Umbilical cord (tissue), 2 donors: Measurements from ENCODE around the gene CTBP2. TPM values are rescaled to one million over a fixed set of nuclear protein-coding genes. Genes with fewer than 3 reads are reported as not detected.

ENCODE experiments used
- DNase-seq: peaks from one replicate; pipeline ENCODE4 v3.0.0-alpha.2; 2015; ENCODE audit warnings: low spot score
- total RNA-seq: library from RNA; depleted of rRNA; stranded (reverse); fragments of >200 nt; gene quantifications from one replicate; pipeline ENCODE4 v1.2.3, GENCODE V29; 2014; ENCODE audit warnings: low replicate concordance; ENCODE audit not compliant: insufficient read depth

CTBP2 gene
- total RNA-seq, 1 donor from 2014 or later, result 27.7 TPM

- no peak for DNase-seq
These were observed 217.8 kb downstream of the CTBP2 start for GRCh38 chr10:124942317-124943169.

DNA sequence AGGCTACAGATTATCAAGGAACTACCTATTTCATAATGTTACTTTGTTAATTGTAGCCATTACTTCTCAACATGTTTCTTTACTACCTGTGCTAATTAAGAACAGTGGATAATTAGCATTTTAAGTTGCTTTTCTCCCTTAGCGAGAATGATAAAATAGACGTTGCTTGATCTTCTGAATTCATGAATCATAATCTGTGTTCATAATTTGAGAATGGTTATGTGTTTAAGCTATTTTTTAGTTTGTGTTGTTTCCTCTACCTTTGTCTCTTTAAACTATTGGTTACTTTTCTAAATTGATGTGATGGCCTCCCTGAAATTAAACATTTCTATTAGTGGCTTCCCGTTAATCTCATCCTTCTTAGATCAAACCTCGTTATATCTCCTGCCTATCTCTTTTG is 218.5 kb downstream of the CTBP2 start, which contains the start of gene ZRANB1:
Gene ZRANB1 (plus strand): TSS at position 301 of the 400 bp plus-strand sequence. CDS start 371 bp downstream, outside the sequence.
- no peak for DNase-seq

DNA sequence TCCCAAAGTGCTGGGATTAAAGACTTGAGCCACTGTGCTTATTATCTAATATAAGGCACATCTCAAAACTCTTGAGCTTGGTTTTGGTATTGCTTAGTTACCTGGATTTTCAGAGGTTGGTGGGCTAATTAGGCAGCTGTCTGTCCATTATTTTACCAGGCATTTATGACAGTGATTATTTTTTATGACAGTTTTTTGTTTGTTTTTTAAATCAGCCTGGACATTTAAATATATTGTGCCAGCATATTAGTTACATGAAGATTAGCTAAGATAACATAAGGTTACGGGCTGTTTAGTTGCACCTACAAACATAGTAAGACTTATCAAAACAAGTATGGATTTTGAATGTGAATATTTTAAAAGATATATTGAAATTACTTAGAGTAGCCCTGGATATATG is 221.1 kb downstream of the CTBP2 start:
- no peak for DNase-seq

GRCh38 chr10:124936813-124937212 is 223.6 kb downstream of the CTBP2 start:
- no peak for DNase-seq

DNA sequence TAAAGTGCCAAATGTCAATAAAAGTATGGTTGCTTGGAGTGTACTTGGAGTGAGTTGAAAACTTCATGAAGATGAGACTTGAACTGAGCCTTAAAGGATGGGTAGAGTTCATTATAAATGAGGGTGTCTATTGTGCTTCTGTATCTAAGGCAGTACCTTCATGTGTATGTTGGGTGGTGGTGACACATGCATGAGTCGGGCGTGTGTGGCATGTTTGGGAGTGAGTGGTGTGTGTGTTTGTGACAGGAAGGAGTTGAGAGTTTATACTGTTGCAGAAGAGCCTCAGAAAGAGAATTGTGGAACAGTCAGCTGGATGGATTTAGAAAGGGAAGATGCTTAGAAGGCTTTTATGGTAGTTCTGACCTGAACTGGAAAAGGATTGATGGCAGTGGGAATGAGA is 224.4 kb downstream of the CTBP2 start:
- DNase-seq, result no peak

Other genes starting within 250 kb of the CTBP2 start
- 32.0 TPM for gene ZRANB1, start 218.4 kb downstream of the CTBP2 start, total RNA-seq